Right renal cortex interstitium (tissue), 3 donors: ENCODE results near the gene MEGF11. TPM values are rescaled to one million over a fixed set of nuclear protein-coding genes. Genes with fewer than 3 reads are reported as not detected.

ENCODE experiments used
- DNase-seq, 3 donors: peaks; one replicate each; pipeline ENCODE4 v3.0.0-alpha.2; 2013; ENCODE audit warnings: low read depth in 3 of 3, low spot score in 2 of 3
- polyA plus RNA-seq, 3 donors: library from polyadenylated mRNA; unstranded; fragments of 120-200 nt; gene quantifications; one replicate each; pipeline ENCODE4 v1.2.1, GENCODE V29; 2013; ENCODE audit not compliant: insufficient read length in 3 of 3

The MEGF11 gene
- polyA plus RNA-seq, 3 donors, result 1.8 to 2.1 (median 2.1) TPM

- DNase-seq, result no peak
These were observed 322.3 kb downstream of the MEGF11 start for GRCh38 chr15:65931221-65931620.

GRCh38 chr15:65930134-65930533, 323.4 kb downstream of the MEGF11 start:
- DNase-seq, result no peak

GRCh38 chr15:65929573-65929972, 324.0 kb downstream of the MEGF11 start:
- no peak for DNase-seq

- DNase-seq, result no peak
These were observed 326.0 kb downstream of the MEGF11 start for GRCh38 chr15:65927545-65927944.

- no peak for DNase-seq
These were observed 326.7 kb downstream of the MEGF11 start for GRCh38 chr15:65926899-65927298.

- no peak for DNase-seq
These were observed 327.1 kb downstream of the MEGF11 start for GRCh38 chr15:65926459-65926858.

GRCh38 chr15:65925338-65925737, 328.2 kb downstream of the MEGF11 start:
- no peak for DNase-seq

GRCh38 chr15:65924004-65924403, 329.5 kb downstream of the MEGF11 start:
- no peak for DNase-seq

- no peak for DNase-seq
These were observed 330.3 kb downstream of the MEGF11 start for GRCh38 chr15:65923264-65923663.

GRCh38 chr15:65922621-65923020, 330.9 kb downstream of the MEGF11 start:
- no peak for DNase-seq

GRCh38 chr15:65921780-65922179, 331.8 kb downstream of the MEGF11 start:
- no peak for DNase-seq

GRCh38 chr15:65920825-65921309, 332.7 kb downstream of the MEGF11 start:
- DNase-seq, result no peak

- no peak for DNase-seq
These were observed 333.4 kb downstream of the MEGF11 start for GRCh38 chr15:65920121-65920520.

GRCh38 chr15:65919353-65919752, 334.2 kb downstream of the MEGF11 start:
- no peak for DNase-seq

GRCh38 chr15:65918945-65919344, 334.6 kb downstream of the MEGF11 start:
- DNase-seq, result no peak

GRCh38 chr15:65918357-65918920, 335.1 kb downstream of the MEGF11 start:
- DNase-seq, result no peak

GRCh38 chr15:65917936-65918335, 335.6 kb downstream of the MEGF11 start:
- no peak for DNase-seq

GRCh38 chr15:65917407-65917756, 336.2 kb downstream of the MEGF11 start:
- no peak for DNase-seq

GRCh38 chr15:65916664-65917406, 336.7 kb downstream of the MEGF11 start:
- peak; percentile 25 to 56 (median 29) for DNase-seq

GRCh38 chr15:65916041-65916663, 337.4 kb downstream of the MEGF11 start:
- no peak for DNase-seq

GRCh38 chr15:65914981-65915925, 338.3 kb downstream of the MEGF11 start:
- DNase-seq, result no peak
